Measurements from ENCODE around the gene UCKL1.
"Not testable (repeated sequence)": the region's sequence is repeated elsewhere in the genome, so short reads cannot be mapped to it uniquely, and the experiment has no call there.

The UCKL1 gene

DNA sequence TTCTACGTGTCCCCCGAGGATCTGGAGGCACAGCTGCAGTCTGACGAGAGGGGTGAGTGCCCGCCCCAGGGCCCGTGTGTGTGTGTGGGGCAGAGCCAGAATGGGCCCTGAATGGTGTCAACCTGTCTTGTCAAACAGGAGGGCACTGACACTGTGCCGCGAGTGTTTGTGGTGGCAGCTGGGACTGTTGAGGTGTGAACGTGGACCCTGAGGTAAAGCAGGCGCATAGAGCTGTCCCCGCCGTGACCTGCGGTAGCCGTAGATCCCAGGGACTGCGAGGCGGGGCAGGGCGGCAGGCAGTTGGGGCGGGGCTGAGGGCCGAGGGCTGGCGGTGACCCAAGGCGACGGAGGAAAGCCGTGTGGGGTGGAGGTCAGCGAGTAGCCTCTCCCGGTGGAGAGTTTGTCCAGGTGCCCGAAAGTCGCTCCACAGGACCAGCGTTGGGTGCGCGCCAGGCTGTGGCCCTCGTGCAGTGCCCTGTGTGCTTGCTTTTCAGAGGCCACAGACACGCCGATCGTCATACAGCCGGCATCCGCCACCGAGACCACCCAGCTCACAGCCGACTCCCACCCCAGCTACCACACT lies 25.2 kb downstream of the UCKL1 start:
- DNase-seq (ENCODE audit: low read depth, low spot score) = no peak
- H3K27ac ChIP-seq = no peak overlapping the region

DNA sequence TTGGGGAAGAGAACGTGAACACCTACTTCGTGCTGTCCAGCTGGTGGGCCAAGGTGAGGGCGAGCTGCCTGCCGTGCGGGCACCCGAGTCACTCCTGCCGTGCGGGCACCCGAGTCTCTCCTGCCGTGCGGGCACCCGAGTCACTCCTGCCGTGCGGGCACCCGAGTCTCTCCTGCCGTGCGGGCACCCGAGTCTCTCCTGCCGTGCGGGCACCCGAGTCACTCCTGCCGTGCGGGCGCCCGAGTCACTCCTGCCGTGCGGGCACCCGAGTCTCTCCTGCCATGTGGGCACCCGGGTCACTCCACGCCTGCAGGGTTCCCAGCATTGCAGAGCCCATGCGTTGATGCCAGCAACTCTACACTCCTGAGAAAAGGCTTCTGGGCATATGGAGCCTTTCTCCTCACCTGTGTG lies 26.7 kb downstream of the UCKL1 start:
- DNase-seq (ENCODE audit: low read depth, low spot score); H3K27ac ChIP-seq: not testable (repeated sequence)

DNA sequence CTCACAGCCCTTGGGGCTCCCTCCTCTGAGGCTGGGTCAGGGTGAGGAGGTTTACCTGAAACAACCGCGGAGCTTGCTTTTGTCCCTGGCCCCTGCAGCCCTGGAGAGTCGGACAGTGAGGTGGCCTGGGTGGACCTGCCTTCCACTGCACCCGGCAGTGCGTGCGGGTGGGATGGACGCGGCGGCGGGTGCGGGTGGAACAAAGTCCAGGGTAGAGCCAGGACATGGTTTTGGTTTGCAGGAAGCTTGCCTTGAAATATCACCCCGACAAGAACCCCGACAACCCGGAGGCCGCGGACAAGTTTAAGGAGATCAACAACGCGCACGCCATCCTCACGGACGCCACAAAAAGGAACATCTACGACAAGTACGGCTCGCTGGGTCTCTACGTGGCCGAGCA lies 27.1 kb downstream of the UCKL1 start:
- no peak overlapping the region for H3K27ac ChIP-seq
- DNase-seq (ENCODE audit: low read depth, low spot score) = no peak

DNA sequence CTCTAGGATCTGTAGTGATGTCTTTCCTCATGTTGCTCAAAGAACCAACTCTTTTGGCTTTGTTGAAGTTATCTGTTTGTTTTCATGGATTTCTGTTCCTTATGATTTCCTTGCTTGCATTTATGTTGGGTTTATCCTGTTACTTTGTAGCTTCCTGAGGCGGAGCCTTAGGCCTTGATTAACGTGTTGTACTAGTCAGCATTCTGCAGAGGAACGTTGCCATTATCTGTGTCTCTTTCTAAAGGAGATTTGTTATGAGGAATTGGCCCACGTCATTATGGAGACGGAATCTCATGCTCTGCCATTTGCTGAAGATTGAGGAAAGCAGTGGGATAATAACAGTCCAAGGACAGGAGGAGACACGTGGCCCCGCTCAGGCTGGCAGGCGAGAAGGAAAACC lies 29.9 kb downstream of the UCKL1 start:
- no peak for DNase-seq (ENCODE audit: low read depth, low spot score)
- H3K27ac ChIP-seq = no peak overlapping the region

DNA sequence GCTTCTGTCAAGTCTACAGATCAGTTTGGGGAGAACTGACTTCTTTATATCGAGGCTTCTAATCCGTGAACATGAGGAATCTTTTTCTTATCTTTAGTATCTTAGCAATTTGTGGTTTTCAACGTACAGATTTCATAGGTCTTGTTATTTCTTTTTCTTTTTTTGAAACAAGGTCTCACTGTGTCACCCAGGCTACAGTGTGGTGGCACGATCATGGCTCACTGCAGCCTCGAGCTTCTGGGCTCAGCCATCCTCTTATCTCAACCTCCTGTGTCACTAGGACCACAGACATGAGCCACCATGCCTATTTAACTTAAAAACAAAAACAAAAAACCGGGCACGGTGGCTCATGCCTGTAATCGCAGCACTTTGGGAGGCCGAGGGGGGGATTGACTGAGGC lies 32.0 kb downstream of the UCKL1 start:
- no peak for DNase-seq (ENCODE audit: low read depth, low spot score)
- no peak overlapping the region for H3K27ac ChIP-seq

DNA sequence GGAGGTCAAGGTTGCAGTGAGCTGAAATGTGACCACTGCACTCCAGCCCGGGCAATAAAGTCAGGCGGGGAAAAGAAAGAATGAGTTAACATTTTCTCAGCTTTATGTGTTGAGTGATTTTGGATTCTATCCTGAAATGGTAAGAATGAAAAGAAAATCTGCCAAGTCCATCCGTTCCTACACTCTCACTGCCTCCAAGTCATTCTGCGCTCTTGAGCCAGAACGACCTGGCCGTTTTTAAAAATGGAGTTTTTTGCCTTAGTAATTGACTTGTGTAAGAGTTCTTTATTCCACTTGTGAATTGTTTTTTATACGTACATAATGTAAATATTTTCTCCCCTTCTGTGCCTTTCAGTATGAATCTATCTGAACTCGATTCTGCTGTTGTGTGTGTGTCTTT lies 32.6 kb downstream of the UCKL1 start:
- H3K27ac ChIP-seq = no peak overlapping the region
- DNase-seq (ENCODE audit: low read depth, low spot score) = no peak

DNA sequence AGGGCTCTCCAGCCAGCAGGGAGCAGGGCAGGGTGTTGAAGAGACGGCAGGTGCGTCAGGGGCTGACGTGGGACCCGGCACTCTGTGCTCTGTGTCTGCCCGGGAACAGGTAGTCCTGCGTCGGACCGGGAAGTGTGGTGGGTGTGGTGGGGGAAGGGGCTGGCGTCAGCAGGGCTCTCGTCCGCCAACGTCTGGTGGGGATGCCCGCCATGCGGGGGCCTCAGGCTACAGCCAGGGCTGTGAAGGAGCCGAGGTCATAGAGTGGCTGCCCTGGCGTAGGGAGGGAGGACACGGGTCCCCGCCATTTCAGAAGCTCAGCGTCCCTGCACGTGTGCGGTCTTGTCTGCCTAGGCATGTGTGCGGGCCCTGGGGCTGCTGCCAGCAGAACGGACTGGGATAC lies 36.0 kb downstream of the UCKL1 start:
- H3K27ac ChIP-seq = no peak overlapping the region
- DNase-seq (ENCODE audit: low read depth, low spot score) = no peak

DNA sequence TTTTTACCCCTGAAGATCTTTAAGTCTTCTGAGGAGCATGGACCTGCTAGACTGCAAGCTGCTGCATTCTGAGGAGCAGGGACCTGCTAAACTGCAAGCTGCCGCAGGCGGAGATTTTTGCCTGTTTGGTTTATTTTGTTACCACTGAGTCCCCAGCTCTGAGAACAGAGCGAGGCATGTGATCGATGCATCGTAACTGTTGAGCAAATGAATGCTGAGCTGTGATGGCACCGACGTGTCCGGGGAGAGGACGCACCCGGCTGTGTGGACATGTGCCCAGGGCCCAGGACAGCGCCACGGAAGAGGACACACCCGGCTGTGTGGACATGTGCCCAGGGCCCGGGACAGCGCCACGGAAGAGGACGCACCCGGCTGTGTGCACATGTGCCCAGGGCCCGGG lies 37.1 kb downstream of the UCKL1 start:
- DNase-seq (ENCODE audit: low read depth, low spot score) = no peak
- no peak overlapping the region for H3K27ac ChIP-seq

DNA sequence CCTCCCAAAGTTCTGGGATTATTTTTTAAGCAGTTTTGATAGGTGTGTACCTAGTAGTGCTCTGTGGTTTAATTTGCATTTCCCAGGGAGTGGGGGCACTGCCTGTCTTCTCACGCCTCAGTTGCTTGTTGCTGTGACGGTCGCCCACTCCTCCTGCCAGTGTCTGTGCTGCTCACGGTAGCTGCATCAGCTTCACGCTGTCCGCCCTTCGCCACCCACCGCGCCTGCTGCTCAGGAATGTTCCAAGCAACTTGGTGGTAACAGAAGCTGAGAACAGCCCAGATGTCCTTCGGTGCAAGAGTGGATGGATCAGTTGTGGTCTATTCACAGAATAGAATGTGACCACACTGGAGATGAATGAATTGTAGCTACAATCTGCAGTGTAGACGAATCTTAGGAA lies 38.4 kb downstream of the UCKL1 start:
- DNase-seq (ENCODE audit: low read depth, low spot score) = no peak
- no peak overlapping the region for H3K27ac ChIP-seq

DNA sequence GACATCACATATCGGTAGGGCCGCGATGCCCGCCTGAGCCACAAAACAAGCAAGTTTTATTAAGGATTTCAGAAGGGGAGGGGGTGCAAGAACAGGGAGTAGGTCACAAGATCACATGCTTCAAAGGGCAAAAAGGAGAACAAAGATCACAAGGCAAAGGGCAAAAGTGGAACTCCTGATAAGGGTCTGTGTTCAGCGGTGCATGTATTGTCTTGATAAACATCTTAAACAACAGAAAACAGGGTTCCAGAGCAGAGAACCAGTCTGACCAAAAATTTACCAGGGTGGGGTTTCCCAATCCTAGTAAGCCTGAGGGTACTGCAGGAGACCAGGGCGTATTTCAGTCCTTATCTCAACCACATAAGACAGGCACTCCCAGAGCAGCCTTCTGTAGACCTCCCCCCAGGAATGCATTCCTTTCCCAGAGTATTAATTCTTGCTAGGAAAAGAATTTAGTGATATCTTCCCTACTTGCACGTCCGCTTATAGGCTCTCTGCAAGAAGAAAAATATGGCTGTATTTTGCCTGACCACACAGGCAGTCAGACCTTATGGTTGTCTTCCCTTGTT lies 39.8 kb downstream of the UCKL1 start:
- not testable (repeated sequence) for H3K27ac ChIP-seq

DNA sequence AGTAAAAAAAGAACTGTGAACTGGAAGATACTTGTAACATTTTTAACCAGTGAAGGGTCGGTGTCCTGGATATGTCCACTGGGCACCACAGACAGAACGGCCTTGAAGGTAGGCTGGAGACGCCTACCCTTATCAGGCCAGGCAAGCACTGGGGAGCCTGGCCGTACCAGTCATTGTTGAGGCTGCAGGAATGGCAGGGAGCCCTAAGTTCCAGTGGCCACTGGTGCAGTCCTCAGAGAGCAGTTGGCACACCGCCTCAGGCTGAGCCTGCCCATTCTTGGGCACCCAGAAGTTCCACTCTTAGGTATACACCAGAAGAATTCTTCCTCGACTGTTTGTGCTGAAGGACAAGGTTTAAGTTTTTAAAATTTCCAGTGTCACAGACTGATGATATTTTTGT lies 40.7 kb downstream of the UCKL1 start:
- DNase-seq (ENCODE audit: low read depth, low spot score) = no peak
- H3K27ac ChIP-seq = no peak overlapping the region

More for the DNA sequence above, 39.8 kb downstream of the UCKL1 start:
- DNase-seq (ENCODE audit: low read depth, low spot score) = not testable (repeated sequence)

DNA sequence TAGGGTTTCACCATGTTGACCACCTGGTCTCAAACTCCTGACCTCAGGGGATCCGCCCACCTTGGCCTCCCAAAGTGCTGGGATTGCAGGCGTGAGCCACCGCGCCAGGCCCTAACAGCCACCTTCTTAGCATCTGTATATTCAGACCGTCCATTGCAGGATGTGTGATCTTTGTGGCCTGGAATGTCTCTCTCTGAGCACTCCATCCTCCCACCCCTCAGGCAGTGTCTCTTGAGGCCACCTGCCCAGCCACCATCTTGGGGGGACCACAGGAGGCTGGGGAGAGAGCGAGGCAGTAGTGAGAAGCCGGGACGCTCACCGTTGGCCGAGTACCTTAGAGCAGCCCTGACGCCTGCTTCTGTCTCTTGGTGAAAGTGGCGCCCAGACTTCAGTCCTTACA lies 42.4 kb downstream of the UCKL1 start:
- peak overlapping the region; percentile 99 for H3K27ac ChIP-seq
- no peak for DNase-seq (ENCODE audit: low read depth, low spot score)

DNA sequence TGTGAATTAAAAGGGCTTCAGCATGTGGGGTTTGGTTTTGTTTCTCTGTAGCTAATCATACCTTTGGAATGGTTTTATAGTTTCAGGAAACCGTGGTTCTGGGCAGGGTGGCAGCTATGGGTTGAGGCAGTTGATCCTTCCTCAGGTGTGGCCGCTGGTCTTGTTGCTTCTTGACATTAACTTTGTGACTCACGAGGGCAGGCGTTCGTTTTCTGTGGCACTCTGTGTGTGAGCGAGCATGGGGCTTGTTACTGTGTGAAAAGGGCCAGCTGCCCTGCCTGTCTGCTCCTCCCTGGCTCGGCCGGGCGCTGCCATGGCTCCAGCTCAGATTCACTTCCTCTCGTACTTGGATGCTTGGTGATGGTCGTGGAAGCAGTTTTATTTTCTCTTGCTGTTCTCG lies 45.0 kb downstream of the UCKL1 start:
- DNase-seq (ENCODE audit: low read depth, low spot score) = peak; percentile 95
- H3K27ac ChIP-seq = peak overlapping the region; percentile 99

DNA sequence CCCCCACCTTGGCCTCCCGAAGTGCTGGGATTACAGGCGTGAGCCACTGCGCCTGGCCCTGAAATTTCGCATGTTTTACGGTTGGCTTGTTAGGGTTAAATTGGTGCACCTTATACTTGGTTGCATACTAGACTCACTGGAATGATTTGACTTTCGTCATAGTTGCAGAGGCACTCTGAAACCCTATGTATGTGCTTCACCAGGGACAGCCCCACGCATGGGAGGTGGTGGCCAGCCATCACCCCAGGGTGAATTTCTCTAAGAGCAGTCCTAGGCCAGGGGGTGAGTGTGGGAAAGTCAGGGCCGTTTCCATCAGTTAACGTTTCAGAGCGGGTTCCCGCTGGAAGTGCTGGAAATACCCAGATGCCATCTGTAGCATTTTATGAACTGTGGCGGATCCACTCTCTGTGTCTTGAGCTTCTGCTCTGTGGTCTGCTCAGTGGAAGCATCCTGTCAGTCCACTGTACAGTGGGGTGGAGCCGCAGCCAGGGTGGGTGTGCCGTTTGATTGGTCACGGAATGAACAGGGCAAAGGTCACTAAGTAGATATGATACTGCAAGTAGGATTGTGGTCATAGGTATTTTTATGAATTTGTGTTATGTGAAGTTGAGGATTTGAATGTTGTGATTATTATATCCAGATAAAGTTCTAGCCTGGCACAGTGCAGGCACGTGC lies 48.1 kb downstream of the UCKL1 start:
- peak overlapping the region; percentile 99 for H3K27ac ChIP-seq
- no peak for DNase-seq (ENCODE audit: low read depth, low spot score)

DNA sequence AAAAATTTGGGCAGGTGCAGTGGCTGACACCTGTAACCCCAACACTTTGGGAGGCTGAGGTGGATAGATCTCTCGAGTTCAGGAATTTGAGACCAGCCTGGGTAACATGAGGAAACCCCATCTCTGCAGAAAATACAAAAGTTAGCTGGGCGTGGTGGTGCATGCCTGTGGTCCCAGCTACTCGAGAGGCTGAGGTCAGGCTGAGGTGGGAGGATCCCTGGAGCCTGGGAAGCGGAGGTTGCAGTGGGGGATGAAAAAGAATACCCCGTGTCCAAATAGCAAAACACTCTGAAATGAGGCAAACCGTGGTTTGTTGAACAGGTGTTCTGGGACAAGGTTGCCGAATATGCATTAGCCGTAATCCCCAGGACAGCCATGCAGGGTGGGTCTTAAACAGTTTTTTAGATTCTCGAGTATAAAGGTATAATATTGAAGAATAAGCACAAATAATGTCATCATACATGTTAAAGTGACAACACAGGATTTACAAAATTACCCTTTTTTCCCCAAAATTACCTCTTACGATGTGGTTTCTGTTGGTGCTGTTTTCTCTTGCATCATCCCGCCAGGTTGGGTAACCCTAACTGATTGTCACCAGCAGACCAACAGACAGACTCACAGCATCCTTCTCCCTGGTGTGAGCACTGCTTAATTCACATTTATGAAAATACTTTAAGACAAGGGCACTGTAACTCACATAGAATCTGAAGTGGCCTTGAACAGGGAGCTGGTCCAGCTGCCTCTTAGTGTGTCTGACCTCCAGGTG lies 52.2 kb downstream of the UCKL1 start:
- no peak for DNase-seq (ENCODE audit: low read depth, low spot score)
- H3K27ac ChIP-seq = peak overlapping the region; percentile 96

DNA sequence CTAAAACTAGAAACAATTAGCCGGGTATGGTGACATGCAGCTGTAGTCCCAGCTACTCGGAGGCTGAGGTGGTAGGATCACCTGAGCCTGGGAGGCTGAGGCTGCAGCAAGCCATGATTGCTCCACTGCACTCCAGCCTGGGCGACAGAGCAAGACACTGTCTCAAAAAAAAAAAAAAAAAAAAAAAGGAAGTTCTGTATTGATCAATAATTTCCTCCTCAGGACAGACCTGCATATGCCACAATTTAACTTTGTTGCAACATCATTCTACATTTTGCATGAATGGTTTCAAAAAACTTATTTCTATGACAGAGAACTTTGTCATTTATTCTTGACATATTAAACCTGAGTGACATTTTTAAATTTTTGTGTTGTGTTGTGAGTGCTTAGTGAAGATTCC lies 55.8 kb downstream of the UCKL1 start:
- DNase-seq (ENCODE audit: low read depth, low spot score) = no peak
- H3K27ac ChIP-seq = peak overlapping the region; percentile 96

DNA sequence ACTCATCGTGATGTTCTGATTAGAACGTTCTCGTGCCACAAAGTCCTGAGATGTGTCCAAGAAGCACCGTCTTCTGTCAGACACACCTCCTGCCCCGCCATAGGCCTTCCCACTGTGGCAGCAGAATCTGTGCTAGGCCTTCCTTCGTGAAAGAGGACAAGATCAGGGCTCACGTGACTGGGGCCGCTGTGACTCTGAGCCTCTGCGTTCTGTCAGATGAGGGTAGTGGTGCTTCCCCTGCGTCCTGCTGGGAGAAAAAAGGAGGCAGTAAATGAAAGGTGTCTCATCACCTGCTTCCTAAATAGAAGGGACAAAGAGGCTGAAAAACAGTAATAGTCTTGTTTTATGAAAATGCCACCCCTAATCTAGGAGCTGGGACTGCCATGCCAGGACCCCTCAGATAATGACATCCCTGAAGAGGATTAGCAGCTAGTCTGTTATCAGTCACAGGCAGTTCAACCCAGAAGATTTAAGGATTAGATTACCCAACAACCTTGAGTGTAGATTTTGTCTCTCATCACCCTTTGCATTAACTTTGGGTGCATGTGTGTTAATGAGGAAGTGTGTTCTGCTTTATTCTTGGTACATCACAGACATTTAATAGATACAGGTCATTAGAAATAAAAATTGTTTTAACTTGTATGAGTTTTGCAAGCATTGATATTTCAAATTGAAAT lies 57.2 kb downstream of the UCKL1 start:
- DNase-seq (ENCODE audit: low read depth, low spot score) = no peak
- peak overlapping the region; percentile 96 for H3K27ac ChIP-seq

DNA sequence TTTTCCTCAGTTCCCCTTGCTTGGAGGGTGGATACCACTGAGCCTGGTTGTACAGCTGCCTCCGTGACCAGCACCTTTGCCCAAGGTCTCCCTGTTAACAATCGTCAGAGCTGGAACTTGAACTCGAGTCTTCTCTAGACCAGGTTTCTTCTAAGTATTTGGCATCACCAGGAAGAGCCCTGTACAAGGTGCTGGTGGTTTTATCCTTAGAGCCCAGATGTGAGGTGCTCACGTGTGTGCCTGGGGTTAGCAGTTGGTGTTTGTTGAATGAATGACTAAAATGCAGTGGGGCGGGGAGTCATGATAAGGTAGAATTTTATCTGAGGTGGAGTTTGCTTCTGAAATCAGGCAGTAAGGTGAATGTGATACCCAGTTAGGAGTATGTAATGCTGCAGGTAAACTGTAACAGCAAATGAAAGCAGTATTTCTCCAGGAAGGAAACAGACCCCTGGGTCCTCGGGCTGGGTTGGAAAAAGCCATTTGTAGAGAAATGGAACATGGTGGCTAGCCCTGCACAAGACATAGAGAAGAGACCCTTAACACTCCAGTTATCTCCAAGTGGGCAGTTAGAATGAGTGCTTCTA lies 58.1 kb downstream of the UCKL1 start:
- no peak for DNase-seq (ENCODE audit: low read depth, low spot score)
- peak overlapping the region; percentile 96 for H3K27ac ChIP-seq

DNA sequence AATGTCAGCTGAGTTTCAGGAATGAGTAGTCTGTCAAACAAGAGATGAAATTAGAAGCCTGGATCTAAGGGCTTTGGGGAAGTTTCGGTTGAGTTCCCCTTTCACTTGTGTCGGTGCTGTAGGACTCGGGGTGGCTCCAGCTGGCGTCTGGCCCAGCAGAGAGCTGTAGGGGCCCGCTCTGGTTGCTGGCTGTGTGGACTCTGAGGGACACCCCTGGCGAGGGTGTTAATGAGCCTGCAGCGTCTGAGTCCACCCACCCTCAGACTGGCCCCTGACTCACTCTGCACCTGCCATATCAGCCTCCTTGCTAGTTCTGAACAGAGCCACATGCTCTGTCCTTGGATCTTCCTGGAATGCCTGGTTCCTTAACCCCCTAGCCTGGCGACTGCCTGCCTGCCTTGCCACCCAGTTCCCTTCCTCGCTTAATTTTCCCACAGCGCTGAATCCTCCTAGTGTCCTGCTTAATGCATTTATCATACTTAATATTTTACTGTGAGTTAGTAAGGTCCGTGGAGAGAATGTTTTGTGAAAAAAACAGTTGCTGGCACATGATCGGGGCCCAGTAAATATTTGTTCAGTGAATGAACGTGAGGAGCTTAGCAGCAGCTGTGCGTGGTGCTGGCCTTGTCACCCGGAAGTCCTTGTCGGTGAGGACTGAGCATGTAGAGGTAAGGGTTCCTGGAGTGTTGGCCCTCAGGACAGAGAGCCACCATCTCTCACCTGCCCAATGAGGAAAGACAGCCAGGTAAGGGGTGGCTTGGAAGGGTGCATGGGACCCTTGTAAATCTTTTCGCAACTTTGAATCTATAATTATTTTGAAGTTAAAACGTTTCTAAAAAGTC lies 59.7 kb downstream of the UCKL1 start:
- peak overlapping the region; percentile 96 for H3K27ac ChIP-seq
- DNase-seq (ENCODE audit: low read depth, low spot score) = no peak

DNA sequence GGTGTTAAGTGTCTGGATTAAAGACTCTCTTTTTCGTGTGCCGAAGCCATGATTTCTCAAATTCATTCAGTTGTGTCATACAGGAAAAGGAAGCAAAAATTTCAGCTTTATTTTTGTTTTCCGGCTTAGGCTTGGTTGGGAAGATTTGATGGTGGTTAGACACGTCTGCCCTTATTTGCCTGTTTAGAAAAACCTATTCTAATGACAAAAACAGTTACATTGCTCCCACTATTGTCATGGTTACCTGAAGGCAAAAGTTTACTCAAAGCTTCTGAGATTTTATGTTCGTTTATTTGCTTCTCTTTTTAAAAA lies 60.3 kb downstream of the UCKL1 start:
- DNase-seq (ENCODE audit: low read depth, low spot score) = no peak
- peak overlapping the region; percentile 96 for H3K27ac ChIP-seq
